Right kidney (tissue), 1 donor: Measurements from ENCODE around the gene MAD1L1.
A peak's percentile ranks its signal among the peaks of the same experiment; 100 is the strongest.
"Not testable (repeated sequence)": the region's sequence is repeated elsewhere in the genome, so short reads cannot be mapped to it uniquely, and the experiment has no call there.

Experiments used
- DNase-seq: peaks from one replicate; pipeline ENCODE4 v3.0.0-alpha.2; 2016

The MAD1L1 gene

DNA sequence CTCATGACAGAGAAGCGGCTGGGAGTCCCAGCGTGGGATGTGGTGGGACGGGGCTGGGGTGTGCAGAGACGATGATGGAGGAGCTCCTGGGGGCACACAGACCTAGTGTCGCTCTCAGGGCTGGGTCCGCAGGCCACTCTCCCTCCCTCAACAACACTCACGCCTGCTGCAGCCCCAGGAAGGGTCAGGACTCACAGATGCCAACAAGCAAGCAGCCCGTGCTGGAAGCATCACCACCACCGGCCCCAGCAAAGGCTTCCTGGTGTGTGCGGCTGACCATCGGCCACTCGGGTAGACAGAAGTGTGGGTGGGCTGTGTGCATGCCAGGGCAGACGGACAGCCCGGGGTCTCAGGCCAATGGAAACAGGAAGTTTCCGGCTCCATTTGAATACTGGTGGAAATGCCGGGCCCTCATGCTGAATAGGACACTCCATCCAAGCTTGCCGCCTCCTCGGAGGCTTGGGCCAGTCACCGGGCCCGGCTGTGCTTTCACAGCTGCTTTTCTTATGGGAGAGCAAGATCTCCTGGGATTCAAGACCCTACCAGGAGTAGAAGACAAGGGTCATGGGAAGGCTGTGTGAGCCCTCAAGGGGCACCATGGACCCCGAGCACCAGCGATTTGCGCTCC is 384.6 kb downstream of the MAD1L1 start:
- no peak for DNase-seq

DNA sequence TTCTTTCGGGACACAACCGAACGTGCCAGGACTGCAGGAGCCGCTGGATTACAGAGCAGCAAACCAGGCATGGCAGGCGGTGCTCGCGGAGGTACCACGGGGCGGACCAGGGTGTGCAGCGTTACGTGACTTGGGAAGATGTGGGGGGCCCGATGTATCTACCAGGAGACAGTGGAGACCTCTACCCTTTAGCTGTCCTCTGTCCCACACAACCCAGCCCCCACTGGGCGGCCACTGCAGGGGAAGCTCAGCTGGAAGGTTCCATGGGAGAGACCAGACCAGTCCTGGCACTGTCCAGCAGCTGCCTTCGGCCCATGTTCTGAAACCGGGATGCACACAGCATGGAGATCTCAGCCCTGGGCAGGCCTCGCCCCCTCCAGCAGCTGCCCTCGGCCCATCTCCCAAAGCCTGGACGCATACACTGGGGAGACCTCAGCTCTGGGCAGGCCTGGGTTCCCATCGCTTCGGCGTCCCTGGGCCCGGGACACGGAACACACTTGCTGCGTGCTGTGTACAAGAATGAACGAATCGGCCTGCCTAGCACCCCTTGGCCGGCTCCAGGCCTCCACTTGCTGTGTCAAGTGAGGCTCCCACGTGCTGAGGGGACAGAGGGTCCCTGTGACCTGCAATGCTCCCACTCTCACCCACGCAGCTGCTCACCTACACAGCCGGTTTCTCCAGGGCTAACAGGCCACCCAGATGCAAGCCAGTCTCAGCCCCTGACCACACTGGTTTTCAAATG is 385.3 kb downstream of the MAD1L1 start:
- no peak for DNase-seq

DNA sequence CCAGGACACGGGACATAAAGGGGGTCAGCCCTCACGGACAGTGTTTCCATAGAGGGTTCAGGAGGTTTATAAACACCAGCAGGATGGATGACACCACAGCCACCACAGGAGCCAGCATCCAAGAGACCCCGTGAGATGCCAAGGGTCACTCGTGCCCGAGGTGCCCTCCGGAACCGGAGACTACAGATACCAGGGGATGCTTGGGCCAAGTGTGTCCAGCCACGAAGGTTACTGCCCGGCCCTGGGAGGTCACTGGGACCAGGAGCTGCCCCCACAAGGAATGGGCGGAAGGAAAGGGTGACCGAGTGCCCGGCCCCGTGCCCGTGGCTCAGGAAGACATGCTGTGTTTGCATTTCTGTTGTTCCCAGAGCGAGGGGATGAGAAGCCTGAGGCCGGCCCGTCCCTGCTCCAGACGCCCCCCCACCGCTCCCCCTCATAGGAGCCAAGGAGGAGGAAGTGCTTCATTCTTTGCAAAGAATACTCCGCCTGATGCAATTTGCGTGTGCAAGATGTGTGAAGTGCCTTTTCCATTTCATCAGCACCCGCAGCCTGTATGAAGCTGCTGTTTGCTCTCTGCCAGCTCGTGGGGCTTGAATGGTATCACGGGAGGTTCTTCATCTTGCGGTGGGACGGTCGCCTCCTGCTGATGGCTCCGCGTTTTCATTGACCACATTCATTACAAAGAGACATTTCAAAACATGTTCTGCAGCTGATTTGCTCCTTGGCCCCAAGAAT is 386.2 kb downstream of the MAD1L1 start:
- no peak for DNase-seq

DNA sequence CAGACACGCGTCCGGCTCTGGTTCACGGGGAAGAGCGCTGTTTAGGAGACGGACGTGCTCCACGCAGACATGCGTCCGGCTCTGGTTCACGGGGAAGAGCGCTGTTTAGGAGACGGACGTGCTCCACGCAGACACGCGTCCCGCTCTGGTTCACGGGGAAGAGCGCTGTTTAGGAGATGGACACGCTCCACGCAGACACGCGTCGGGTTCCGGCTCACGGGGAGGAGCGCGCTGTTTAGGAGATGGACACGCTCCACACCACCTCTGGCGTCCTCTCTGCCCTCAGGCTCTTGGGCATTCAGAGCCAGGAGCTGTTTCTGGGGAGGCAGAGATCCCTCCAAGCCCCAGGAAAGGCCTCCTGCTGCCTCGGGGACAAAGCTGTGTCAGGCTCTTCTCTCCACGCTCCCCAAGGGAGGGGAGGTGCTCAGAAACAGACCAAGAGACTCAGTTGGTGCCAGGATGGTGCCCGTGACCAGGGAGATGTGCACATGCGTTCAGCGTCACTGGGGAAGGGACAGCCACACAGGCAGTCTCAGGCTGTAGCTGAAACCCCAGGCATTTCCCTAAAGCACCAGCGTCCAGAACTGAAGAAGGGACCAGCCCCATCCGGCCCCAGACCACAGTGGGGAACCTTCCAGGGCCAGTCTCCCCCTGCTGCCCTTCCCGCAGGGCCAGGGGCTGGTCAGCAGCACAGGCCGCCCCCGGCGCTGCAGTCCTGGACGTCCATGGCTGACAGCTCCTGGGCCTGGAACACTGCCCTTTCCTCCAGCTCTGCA is 387.0 kb downstream of the MAD1L1 start:
- DNase-seq = no peak

DNA sequence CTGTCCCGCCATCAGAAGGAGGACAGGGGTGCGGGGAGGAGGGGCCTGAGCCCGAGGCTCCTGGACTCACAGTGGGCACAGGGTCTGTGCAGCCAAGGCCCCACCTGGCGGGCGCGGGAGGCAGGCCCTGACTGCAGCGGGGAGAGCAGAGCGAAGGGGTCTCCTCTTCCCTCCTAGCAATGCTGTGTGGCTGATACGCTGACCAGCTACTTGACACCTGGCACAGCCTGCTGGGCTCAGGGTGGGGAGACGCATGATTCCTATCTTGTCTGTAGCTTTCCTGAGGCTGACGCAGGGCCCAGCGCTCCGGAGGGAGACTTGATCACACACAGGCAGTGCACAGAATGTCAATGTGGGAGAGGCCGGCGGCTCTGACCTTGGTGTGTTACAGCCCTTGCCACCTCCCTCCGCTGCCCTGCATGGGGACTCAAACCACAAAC is 387.8 kb downstream of the MAD1L1 start:
- no peak for DNase-seq

DNA sequence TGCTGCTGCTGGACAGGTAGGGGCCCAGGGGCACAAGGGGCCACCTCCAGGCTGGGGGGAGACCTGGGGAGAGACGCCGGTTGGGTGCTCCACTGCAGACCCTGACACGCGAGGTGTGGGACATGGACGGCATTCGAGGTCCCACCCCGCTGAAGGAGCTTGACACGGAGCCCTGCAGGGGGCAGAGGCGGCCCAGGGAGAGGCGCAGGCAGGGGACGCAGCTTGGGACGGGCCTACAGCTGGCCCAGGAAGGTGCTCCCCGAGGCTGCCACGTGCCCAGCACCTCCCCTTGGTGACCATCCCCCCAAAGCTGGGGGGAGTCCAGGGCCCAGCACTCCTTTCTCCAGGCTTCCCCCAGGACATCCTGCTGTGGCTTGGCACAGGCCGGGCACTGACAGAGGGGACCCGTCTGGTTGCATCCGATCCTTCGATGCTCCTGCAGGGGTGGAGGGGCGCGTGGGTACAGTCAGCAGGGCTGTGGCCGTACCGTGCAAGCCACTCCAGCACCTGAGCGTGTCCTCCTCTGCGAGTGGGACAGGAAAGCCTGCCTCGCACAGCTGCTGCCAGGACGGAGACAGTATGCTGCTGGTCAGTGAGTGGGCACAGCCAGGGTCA is 388.3 kb downstream of the MAD1L1 start:
- no peak for DNase-seq

DNA sequence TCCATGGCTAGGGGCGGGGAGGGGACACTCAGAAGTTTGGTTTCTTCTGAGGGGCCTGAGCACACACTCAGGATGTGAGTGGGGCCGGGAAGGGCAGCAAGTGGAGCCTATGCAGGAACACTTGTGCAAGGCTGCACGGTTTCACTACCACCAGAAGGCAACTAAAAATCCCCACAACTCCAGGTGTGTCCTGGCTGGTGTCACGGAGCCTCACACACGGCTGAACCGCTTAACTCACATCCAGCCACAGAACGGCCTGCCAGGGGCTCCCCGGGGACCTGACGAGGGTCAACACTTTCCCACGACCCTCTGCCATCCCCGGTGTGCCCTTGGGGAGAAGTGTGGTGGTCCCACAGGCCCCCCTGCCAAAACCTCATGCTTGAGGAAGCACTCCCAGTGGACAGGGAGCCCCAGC is 388.8 kb downstream of the MAD1L1 start:
- no peak for DNase-seq

DNA sequence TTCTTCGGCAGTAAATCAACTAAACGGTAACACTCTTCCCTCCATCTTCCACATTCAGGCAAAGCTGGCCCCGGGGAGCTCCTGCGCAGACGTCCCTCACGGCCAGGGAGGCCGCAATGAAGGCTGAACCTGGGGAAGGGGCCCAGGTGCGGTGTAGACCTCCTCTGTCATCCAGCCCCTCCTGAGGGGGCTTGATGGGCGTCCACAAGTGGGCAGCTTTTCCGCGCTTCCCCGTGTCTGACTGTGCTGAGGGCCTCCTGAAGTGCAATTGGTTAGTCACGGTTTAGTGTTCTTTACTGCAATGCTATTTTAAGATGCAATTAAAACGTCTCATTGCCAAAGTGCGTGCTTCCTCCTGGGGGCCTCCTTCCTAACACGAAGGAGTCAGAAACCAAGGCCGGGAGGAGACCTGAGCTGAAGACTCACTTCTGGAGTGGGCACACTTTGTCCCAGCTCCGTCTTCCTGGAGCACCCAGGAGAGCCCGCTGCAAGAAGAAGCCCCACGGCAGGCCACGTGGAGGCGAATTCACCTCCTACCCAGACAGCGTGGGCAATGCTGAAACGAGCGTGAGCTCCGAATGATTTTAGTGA is 389.4 kb downstream of the MAD1L1 start:
- peak; percentile 70 for DNase-seq

DNA sequence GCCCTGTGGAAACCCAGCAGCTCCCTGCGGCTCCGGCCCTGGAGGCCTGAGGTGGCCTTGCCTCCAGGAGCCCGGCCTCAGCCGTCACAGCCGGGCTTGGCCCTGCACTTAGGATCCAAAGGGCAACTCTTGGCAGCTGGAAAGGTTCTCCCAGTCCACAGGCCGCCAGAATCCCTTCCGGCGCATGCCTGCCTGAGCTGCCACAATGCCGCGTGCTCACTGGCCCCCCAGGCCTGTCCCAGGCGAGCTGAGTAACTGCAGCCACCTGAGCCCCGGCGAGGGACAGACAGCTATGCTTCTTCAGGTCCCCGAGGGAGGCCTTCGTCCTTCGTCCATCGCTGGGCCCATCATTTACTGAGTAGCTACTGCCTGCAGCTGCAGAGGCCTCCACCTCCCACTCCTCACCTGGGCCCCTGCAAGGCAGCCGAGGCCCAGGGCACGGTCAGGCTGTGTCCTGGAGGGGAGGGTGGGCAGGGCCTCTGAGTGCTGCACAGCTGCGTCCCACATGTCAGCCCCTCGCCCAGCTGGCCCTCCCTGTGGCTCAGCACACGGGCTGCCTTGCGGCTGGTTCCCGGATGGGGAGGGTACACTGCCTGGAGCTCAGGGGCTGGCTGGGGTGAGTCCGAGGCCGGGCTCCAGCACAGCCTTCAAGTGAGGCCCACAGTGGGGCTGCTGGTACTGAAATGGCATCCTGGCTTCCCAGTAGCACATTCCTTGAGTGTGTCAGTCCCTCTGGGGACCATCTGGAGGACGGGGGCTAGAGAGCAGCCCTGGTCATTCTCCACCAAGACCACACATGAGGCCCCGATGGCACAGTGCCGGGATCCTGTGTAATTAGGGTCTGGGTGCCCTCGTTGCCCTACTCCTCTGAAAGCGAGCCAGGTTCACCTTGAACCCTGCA is 390.2 kb downstream of the MAD1L1 start:
- peak; percentile 60 for DNase-seq

DNA sequence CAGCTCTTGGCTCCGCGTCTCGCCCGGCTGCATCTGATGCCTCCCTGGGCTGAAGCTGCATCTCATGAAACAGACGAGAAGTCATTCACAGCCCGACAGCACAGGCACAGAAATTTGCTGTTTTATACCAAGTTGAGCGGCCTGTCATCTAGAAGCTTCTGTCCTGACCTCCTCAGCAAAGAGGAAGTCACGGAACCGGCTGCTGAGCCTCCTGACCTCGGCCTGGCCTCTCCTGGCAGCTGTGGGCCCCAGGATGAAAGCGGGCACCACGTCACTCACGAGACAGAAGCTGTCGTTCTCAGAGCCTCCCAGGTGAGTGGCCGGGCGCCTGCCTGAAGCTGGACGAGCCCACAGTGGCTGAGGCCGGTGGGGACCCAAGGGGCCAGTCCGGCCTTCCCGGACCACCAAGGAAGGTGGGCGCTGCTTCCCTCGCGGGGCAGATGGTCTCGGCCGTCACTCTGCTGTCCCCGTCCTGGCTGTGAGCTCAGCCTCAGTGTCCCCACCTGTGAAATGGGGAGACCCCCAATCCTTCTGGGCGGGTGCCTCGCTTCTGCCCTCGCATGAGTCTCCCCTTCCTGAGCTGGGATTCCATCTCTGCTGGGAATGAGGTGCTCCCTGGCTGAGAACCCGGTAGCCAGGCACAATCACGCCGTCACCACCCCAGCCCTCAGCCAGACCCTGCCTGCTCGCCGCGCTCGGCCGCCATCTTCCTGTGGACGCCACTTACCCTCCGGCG is 391.3 kb downstream of the MAD1L1 start:
- DNase-seq = not testable (repeated sequence)

DNA sequence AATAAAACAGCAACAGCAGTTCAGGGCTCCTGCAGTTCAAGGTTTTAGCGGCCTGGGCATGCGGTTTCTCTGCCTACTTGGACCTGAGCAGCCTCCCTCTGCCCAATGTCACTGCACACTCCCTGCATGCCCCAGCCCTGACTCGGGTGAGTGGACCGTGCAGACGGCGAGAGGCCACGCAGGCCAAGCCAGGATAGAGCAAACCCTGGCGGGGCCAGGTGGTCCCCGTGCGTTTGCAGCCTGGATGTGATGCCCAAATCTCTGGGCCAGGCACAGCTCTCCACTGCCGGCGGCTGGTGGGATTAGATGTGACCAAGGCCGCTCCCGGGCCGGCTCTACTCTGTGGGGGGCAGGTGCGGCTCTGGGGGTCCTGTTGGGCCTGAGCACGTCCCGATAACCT is 392.0 kb downstream of the MAD1L1 start:
- not testable (repeated sequence) for DNase-seq

DNA sequence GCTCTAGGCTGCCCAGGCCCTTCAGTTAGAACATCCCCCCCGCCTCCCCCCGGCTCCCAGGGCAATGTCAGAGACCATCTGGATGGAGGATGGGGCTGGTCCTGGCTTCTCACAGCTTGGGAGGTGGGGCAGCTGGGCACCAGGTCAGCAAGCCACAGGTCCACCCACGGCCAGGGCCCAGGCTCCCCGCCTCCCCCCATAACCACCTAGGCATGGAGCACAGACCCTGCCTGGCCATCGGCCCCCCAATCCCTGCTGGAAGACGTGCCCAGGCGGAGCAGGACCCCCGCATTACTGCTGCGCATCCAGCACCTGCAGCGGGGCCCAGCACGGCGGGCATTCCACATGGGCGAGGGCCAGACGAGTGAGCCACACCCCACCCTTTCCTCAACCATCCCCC is 393.0 kb downstream of the MAD1L1 start:
- no peak for DNase-seq

DNA sequence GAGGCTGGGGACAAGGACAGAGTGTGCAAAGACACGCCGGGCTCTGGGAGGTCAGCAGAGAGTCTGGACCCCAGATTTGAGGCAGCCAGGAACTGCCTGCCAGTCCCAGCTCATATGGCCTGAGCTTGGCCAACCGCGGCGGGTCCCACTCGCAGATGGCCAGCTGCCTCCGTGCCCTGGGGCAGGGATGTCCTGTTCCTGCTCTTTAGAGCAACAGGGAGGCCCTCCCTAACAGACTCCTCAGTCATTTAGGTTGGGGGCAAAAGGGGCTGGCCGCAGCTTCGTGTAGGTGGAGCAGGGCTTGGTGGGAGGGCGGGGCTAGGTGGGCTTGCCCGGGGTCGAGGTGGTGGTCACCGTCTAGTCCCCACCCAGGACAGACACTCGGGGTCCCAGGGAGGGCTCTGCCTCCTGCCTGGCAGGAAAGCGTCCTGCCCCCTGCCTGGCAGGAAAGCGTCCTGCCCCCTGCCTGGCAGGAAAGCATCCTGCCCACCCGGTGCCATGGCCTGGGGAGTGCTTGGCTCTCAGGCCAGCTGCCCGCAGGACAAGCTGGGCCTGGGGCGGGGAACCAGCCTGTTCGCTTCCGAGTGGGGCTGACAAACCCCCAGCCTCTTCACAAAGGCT is 393.7 kb downstream of the MAD1L1 start:
- DNase-seq = not testable (repeated sequence)

DNA sequence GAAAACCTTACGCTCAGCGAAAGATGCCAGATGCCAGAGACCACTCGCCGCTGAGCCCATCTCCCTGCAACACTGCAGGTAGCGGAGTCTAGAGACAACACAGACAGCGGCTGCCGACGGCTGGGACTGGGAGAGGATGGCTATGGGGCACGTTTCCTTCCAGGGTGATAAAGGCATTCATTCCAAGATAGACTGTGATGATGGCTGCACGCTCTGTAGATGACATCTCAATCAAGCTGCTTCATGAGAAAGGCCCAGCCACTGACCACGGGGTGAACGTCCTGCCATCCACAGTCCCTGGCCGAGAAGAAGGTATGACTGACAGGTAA is 394.2 kb downstream of the MAD1L1 start:
- not testable (repeated sequence) for DNase-seq

DNA sequence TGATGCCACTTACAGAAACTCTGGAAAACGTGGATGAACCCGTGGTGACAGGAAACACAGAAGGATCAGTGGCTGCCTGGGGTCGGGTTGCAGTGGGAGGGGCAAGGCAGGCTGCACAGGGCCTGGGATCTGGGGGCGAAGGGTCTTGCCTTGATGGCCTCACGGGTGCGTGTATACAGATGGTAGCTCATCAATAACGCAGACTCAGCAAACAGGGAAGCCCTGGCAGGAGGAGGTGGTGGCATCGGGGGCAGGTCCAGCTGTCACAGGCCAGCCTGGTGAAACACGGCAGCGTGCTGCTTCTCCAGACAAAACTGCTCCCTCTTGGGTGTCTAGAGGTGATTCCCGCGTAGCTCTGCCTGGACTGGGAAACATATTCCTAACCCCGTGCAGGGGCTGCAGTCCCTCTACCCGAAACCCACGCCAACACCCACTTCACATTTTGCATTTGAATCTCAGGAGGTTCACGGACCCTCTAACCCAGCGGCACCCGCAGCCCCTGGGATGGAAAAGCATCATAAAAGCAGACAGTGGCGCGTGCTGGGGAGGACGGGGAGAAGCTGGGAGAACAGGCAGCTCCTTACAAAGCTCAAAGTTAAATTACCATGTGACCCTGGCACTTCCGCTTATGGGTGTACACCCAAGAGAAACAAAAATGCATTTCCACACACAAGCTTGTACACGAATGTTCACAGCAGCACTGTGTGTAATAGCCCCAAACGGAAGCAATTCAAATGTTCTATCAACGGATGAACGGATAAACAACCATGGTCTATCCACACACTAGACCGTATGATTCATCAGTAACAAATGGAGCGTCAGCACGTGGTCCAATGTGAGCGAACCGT is 394.8 kb downstream of the MAD1L1 start:
- DNase-seq = not testable (repeated sequence)

DNA sequence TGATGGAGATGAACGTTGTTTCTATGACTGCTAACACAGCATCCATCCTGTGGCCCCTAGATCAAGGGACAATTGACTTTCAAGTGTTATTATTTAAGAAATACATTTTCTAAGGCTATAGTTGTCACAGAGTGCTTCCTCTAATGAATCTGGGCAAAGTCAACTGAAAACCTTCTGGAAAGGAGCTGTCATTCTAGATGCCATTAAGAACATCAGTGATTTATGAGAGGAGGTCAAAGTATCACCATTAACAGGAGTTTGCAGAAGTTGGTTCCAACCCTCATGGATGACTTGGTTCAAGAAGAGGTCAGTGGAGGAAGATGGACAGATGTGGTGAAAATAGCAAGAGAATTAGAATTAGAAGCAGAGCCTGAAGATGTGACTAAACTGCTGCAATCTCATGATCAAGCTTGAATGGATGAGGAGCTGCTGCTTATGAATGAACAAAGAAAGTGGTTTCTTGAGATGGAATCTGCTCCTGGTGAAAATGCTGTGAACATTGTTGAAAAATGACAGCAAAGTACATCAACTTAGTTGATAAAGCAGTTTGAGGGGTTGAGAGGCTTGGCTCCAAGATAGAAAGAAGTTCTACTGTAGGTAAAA is 400.7 kb downstream of the MAD1L1 start:
- not testable (repeated sequence) for DNase-seq

DNA sequence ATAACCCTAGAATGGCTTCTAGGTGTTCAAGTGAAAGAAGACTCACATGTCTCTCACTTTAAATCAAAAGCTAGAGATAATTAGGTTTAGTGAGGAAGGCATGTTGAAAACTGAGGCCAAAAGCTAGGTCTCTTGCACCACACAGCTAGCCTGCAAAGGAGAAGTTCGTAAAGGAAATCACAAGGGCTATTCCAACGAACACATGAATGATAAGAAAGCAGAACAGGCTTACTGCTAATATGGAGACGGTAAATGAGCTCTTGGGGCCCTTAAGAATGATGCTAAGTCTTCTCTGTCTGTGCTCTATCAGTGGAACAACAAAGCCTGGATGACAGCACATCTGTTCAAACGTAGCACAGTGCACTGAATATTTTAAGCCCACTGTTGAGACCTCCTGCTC is 401.3 kb downstream of the MAD1L1 start:
- DNase-seq = not testable (repeated sequence)

DNA sequence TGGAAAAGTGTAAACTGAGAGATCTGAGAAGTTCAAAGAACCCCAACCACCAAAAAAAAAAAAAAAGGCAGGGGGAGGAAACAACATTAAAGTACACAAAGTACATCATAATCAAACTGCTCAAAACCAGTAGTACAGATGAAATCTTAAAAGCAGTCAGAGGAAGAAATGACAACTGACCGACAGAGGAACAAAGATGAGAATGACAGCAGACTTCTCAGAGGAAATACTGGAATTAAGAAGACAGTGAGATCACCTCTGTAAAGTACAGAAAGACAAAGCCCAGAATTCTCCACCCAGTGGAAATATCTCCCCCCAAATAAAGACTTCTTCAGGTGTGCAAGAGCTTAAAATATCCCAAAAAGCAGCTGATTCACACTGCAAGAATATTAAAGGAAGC is 403.1 kb downstream of the MAD1L1 start:
- DNase-seq = not testable (repeated sequence)
